ENCODE data around the gene ELMO3. TPM values are rescaled to one million over a fixed set of nuclear protein-coding genes. Genes with fewer than 3 reads are reported as not detected.

ELMO3 gene
- total RNA-seq, 1 donor from 2014 or later, result 6.9 TPM

GRCh38 chr16:67211674-67212073 lies 12.7 kb downstream of the ELMO3 start:
- CTCF ChIA-PET, result no interaction called here
- H3K9me3 Mint-ChIP-seq, result no peaks in the 10 kb centered on the region

GRCh38 chr16:67212766-67213165 lies 13.8 kb downstream of the ELMO3 start:
- H3K9me3 Mint-ChIP-seq, result no peaks in the 10 kb centered on the region
- no peaks in the 10 kb centered on the region for H3K27me3 Mint-ChIP-seq
- CTCF ChIA-PET, result no interaction called here
- POLR2A ChIA-PET, result interaction anchor here (0.6 kb wide), 1 partner anchor 31 kb away, joined by 3 read pairs; no protein-coding TSS in a partner anchor
- intact Hi-C loops (cut with micrococcal nuclease), result no loop called here
- TF ChIP-seq CTCF (IDR thresholded peaks at IDR 0.05), result no peak
- DNase-seq (no peak), ATAC-seq (ENCODE audit: low read depth) (no peak)
- H3K36me3 Mint-ChIP-seq (ENCODE audit: low read depth), result no peaks in the 10 kb centered on the region
- no peak overlapping the region for H3K27ac Mint-ChIP-seq
- no peaks in the 10 kb centered on the region for H3K4me1 Mint-ChIP-seq
- H3K4me3 Mint-ChIP-seq, result no peak overlapping the region

More at GRCh38 chr16:67211674-67212073, 12.7 kb downstream of the ELMO3 start:
- POLR2A ChIA-PET, result no interaction called here
- ATAC-seq (ENCODE audit: low read depth), result no peak
- no peak overlapping the region for H3K4me3 Mint-ChIP-seq
- H3K4me1 Mint-ChIP-seq, result no peaks in the 10 kb centered on the region
- TF ChIP-seq CTCF (IDR thresholded peaks at IDR 0.05), result no peak
- H3K36me3 Mint-ChIP-seq (ENCODE audit: low read depth), result no peaks in the 10 kb centered on the region
- intact Hi-C loops (cut with micrococcal nuclease), result no loop called here
- no peaks in the 10 kb centered on the region for H3K27me3 Mint-ChIP-seq
- no peak overlapping the region for H3K27ac Mint-ChIP-seq
- no peak for DNase-seq

GRCh38 chr16:67213197-67214019 lies 14.5 kb downstream of the ELMO3 start:
- CTCF ChIA-PET, result no interaction called here
- ATAC-seq (ENCODE audit: low read depth) (no peak), DNase-seq (no peak)
- Mint-ChIP-seq H3K27ac (no peak overlapping the region), H3K27me3 (no peaks in the 10 kb centered on the region), H3K4me3 (no peak overlapping the region), H3K4me1 (no peaks in the 10 kb centered on the region), H3K9me3 (no peaks in the 10 kb centered on the region), H3K36me3 (ENCODE audit: low read depth) (no peaks in the 10 kb centered on the region)
- intact Hi-C loops (cut with micrococcal nuclease), result no loop called here
- TF ChIP-seq CTCF (IDR thresholded peaks at IDR 0.05), result no peak
- POLR2A ChIA-PET, result interaction anchor here (0.6 kb wide), 1 partner anchor 31 kb away, joined by 3 read pairs; no protein-coding TSS in a partner anchor

GRCh38 chr16:67215706-67216105 lies 16.8 kb downstream of the ELMO3 start:
- DNase-seq, result no peak
- intact Hi-C loops (cut with micrococcal nuclease), result no loop called here
- Mint-ChIP-seq H3K36me3 (ENCODE audit: low read depth) (no peaks in the 10 kb centered on the region), H3K27ac (no peak overlapping the region), H3K9me3 (no peaks in the 10 kb centered on the region), H3K4me3 (no peak overlapping the region), H3K27me3 (no peaks in the 10 kb centered on the region), H3K4me1 (no peaks in the 10 kb centered on the region)
- no peak for ATAC-seq (ENCODE audit: low read depth)
- no peak for TF ChIP-seq CTCF (IDR thresholded peaks at IDR 0.05)
- POLR2A ChIA-PET, result no interaction called here
- CTCF ChIA-PET, result no interaction called here

- Mint-ChIP-seq H3K4me3 (no peak overlapping the region), H3K36me3 (ENCODE audit: low read depth) (no peaks in the 10 kb centered on the region), H3K4me1 (no peaks in the 10 kb centered on the region), H3K27me3 (no peaks in the 10 kb centered on the region), H3K9me3 (no peaks in the 10 kb centered on the region), H3K27ac (no peak overlapping the region)
- intact Hi-C loops (cut with micrococcal nuclease), result no loop called here
- DNase-seq, result no peak
- ChIA-PET CTCF (no interaction called here), POLR2A (interaction anchor here (0.6 to 0.8 kb wide), 2 partner anchors 11 to 111 kb away, joined by 3 read pairs; no protein-coding TSS in a partner anchor)
- no peak for TF ChIP-seq CTCF (IDR thresholded peaks at IDR 0.05)
- no peak for ATAC-seq (ENCODE audit: low read depth)
These were observed 17.9 kb downstream of the ELMO3 start for GRCh38 chr16:67216612-67217490.

All from activated B cell treated with CpG ODN at 0.5 μM for 24 hours (primary cell).